Epithelial cell of proximal tubule (primary cell): ENCODE data around the gene SMAD4. TPM values are rescaled to one million over a fixed set of nuclear protein-coding genes. Genes with fewer than 3 reads are reported as not detected.

ENCODE experiments used
- DNase-seq: peaks from one replicate; pipeline ENCODE4 v3.0.0-alpha.2; 2011; ENCODE audit warnings: low read depth
- H3K4me3 ChIP-seq: 2 replicates; pipeline ENCODE4 v1.5.1; 2011; ENCODE audit warnings: low read depth, mild to moderate bottlenecking, low read length
- total RNA-seq: library from RNA; depleted of rRNA; stranded (reverse); fragments of >200 nt; gene quantifications from 2 replicates; pipeline ENCODE4 v1.2.3, GENCODE V29; 2015
- TF ChIP-seq, protein P1 (sequence below): conservative IDR thresholded peaks from 2 replicates; pipeline ENCODE4 v1.5.1; 2012; ENCODE audit warnings: low read depth, mild to moderate bottlenecking, low read length

SMAD4 gene
- total RNA-seq, 1 donor from 2014 or later = 82.6 TPM

DNA sequence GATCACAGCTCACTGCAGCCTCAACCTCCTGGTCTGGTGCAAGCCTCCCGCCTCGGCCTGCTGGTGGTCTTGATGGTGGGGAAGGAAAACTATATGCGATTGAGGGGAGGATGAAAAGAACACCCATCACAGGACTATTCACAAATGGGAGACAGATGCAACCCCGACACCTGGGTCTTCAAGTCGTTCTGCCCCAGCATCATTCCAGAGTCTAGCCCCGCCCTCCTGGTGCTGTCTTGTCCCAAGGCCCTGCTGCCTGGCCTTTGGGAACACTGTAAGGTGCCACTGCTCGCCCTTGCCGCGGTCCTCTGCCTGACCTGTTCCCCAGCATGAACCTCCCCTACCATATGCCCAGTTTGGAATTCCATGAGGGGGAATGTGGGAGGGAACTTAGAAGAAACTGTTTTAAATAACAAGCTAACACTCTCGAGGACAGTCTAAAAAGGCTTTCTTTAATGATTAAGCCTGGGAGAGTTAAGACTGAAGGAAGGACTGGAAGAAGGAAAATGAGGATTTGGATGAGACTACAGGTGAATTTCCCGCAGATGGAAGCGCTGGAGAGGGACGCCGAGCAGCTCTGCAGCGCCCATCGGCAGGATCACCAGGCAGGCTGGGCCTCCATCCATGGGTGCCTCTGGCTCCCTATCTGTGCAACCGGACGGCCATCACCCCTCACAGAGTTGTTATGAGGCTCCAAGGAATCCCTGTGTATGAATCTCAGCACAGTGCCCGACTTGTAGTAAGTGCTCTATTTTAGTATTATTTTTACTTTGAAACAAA lies 92.4 kb downstream of the SMAD4 start:
- TF ChIP-seq, protein P1, sequence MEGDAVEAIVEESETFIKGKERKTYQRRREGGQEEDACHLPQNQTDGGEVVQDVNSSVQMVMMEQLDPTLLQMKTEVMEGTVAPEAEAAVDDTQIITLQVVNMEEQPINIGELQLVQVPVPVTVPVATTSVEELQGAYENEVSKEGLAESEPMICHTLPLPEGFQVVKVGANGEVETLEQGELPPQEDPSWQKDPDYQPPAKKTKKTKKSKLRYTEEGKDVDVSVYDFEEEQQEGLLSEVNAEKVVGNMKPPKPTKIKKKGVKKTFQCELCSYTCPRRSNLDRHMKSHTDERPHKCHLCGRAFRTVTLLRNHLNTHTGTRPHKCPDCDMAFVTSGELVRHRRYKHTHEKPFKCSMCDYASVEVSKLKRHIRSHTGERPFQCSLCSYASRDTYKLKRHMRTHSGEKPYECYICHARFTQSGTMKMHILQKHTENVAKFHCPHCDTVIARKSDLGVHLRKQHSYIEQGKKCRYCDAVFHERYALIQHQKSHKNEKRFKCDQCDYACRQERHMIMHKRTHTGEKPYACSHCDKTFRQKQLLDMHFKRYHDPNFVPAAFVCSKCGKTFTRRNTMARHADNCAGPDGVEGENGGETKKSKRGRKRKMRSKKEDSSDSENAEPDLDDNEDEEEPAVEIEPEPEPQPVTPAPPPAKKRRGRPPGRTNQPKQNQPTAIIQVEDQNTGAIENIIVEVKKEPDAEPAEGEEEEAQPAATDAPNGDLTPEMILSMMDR = no peak
- no peak overlapping the region for H3K4me3 ChIP-seq
- DNase-seq = no peak

DNA sequence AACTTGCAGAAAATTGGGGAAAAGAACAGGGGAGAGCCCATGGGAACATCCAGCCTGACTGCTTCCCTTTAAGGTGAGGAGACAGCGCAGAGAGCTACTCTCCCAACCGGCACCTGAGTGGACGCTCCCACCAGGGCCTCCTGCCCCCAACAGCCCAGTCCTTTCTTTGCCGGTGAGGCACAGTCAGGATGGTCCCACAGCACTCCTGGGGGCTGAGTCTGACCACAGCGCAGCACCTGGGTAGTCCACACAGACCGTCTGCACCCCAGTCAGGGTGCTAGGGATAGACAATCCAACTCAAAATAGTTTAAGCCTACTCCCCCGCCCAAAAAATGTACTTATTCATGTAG lies 93.0 kb downstream of the SMAD4 start:
- no peak overlapping the region for H3K4me3 ChIP-seq
- TF ChIP-seq, protein P1 = no peak
- DNase-seq = no peak

DNA sequence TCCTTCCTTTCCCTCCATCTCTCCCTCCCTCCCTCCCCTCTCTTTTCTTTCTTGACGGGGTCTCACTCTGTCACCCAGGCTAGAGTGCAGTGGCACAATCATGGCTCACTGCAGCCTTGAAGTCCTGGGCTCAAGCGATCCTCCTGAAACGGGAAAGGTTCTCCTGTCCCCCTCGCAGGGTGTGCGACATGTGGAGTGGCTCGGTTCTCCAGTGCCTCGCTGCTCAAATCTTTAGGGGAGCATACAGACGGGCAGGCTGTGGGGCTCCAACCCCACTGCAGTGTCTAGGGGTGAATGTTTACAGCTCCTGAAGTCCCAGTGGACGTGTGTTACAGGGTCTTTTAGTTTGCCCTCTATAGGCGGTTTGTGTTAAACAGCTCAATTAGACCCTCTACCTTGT lies 93.5 kb downstream of the SMAD4 start:
- TF ChIP-seq, protein P1 = no peak
- H3K4me3 ChIP-seq = no peak overlapping the region
- DNase-seq = no peak

DNA sequence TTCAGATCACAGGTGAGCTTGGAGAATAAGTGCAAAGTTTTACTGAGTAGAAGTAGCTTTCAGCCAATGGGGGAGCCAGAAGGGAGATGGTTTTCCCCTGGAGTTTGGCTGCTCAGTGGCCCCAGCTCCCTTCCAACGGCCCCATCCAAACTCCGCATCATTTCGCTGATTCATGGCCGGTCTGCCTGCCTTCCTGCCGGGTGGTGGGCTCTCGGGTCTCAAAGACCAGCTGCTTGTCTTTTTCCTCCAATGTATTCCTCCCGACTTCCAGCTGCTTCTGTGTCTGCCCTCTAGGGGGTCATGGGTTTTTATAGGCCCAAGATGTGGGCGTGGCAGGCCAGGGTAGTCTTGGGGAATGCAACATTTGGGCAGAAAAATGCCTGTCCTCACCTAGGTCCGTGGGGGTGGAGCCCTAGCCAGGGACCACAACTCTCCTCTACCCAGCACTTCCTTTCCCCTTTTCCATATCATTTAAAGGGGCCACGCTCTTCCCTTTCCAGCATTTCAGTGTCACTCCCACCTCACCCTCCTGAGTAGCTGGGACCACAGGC lies 94.0 kb downstream of the SMAD4 start:
- DNase-seq = no peak
- TF ChIP-seq, protein P1 = no peak
- no peak overlapping the region for H3K4me3 ChIP-seq

DNA sequence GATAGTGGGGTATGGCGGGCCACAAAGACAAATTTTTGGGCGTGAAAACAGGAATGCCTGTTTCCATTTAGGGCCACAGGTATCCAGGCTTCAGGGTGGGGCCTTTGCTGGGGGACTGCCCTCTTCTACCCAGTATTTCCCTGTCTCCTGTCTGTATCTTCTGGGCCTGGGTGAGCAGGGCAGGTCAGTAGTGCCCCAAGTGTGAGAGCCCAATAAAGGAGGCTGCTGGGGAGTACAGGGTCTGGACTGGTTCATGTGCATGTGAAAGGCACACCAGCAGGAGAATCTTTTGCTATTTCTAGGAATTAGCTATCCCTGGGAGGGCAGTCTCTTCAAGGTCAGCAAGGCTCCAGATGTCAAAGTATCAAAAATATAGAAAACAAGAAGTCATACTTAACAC lies 96.0 kb downstream of the SMAD4 start:
- DNase-seq = no peak
- no peak overlapping the region for H3K4me3 ChIP-seq
- TF ChIP-seq, protein P1 = no peak

DNA sequence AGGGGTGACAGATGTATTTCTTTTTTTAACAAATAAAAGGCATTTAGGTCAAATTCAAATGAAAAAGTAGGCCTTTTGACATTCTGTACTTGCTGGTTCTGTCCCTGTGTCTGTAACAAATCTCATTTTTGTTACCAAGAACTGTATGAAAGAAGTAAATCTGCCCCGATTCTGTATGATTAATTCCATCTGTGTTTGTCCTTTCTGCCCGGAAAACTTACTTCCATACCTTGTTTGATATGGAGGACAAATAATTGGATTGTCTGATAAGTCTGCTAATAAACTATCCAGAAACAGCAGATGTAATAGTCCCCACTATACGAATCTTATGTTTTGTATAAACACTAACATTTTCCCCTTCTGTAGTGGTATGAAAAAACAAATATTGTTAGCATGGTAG lies 97.7 kb downstream of the SMAD4 start:
- no peak overlapping the region for H3K4me3 ChIP-seq
- TF ChIP-seq, protein P1 = no peak
- DNase-seq = no peak

DNA sequence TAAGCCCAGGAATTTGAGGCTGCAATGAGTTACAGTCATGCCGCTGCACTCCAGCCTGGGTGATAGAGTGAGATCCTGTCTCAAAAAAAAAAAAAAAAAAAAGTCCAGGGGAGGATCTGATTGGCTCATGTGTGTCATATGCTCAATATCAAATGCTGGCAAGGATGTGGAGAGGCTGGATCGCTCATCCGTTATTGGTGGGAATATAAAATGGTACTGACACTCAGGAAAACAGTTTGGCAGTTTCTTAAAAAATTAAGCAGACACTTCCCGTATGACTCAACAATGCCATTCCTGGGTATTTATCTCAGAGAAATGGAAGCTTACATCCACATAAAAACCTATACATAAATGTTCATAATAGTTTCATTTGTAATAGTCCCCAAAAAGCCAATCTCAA lies 98.5 kb downstream of the SMAD4 start:
- TF ChIP-seq, protein P1 = no peak
- no peak for DNase-seq
- H3K4me3 ChIP-seq = no peak overlapping the region
